HepG2 (cell line): ENCODE data around the gene GLRX2. TPM values are rescaled to one million over a fixed set of nuclear protein-coding genes. Genes with fewer than 3 reads are reported as not detected.

ENCODE experiments used
- MTERF4 ChIP-seq: sonication (generic); formaldehyde crosslinking; IDR thresholded peaks from 2 replicates; pipeline ENCODE4 v1.8.0; 2023; ENCODE audit warnings: mild to moderate bottlenecking, missing genetic modification reagents
- NR2F6 ChIP-seq, 2 experiments: IDR thresholded peaks; 2 replicates each; pipeline ENCODE4 v1.6.1; 2016; ENCODE audit warnings: antibody characterized with exemption in 1 of 2, mild to moderate bottlenecking in 1 of 2
- PAXIP1 ChIP-seq: sonication (generic); formaldehyde crosslinking; conservative IDR thresholded peaks from 2 replicates; pipeline ENCODE4 v1.4.0; 2020; ENCODE audit warnings: mild to moderate bottlenecking, missing genetic modification reagents, moderate library complexity
- PRDM10 ChIP-seq: sonication (generic); formaldehyde crosslinking; IDR thresholded peaks from 2 replicates; pipeline ENCODE4 v1.4.0; 2020; ENCODE audit warnings: low read depth, missing genetic modification reagents
- UBTF ChIP-seq: sonication (generic); formaldehyde crosslinking; IDR thresholded peaks from 2 replicates; pipeline ENCODE4 v1.4.0; 2020; ENCODE audit warnings: mild to moderate bottlenecking, missing genetic modification reagents
- ZBTB39 ChIP-seq: sonication (generic); formaldehyde crosslinking; IDR thresholded peaks from 2 replicates; pipeline ENCODE4 v1.5.0; 2020; ENCODE audit warnings: missing genetic modification reagents
- ZBTB7B ChIP-seq: sonication (generic); formaldehyde crosslinking; IDR thresholded peaks from 2 replicates; pipeline ENCODE4 v1.4.0; 2020; ENCODE audit warnings: missing genetic modification reagents
- ZNF503 ChIP-seq: sonication (generic); formaldehyde crosslinking; IDR thresholded peaks from 2 replicates; pipeline ENCODE4 v1.4.0; 2020; ENCODE audit warnings: missing genetic modification reagents
- ZNF691 ChIP-seq: sonication (generic); formaldehyde crosslinking; IDR thresholded peaks from 2 replicates; pipeline ENCODE4 v1.4.0; 2020; ENCODE audit warnings: missing genetic modification reagents, low read depth, mild to moderate bottlenecking, borderline replicate concordance
- polyA plus RNA-seq, 8 experiments: library from polyadenylated mRNA; depleted of rRNA in 3 of 8; stranded (reverse) in 7 of 8; unstranded in 1 of 8; fragments of >200 nt; fragmentation: Illumina TruSeq in 4 of 8; extraction: Trizol in 4 of 8; gene quantifications; 2 replicates each; pipeline versions ENCODE4 v1.2.1 to v1.2.3, GENCODE V29; 2011 to 2016; ENCODE audit warnings: low read depth in 4 of 8, missing spikeins in 1 of 8, mixed read lengths in 1 of 8; ENCODE audit not compliant: insufficient read depth in 1 of 8
- total RNA-seq, 5 experiments: library from RNA; depleted of rRNA; stranded (reverse); fragments of >200 nt; fragmentation: Illumina TruSeq; extraction: Trizol; gene quantifications; 2 replicates each; pipeline ENCODE4 v1.2.3, GENCODE V29; 2016; ENCODE audit warnings: low read depth in 1 of 5

GLRX2 gene
- total and polyA plus RNA-seq, 2 of the 13 experiments (the other 11 are each of a cell fraction or from before 2014, with no cell fraction given): 11.9 to 39.0 TPM

GRCh38 chr1:193104907-193105820 is at the start of gene GLRX2 (continued):
- TF ChIP-seq MTERF4 (CRISPR knock-in tag) (peak; percentile 72; the same call in 1 of the 2 replicates), PAXIP1 (peak; percentile 45; the same call in 1 of the 2 replicates), PRDM10 (CRISPR knock-in tag) (no peak), ZBTB39 (no peak), ZNF503 (CRISPR knock-in tag) (0 out of 2 replicates have a peak, but pooled peaks have one; percentile 40), ZBTB7B (CRISPR knock-in tag) (no peak), NR2F6 (IDR thresholded peaks at IDR 0.05) (no peak), NR2F6 (CRISPR knock-in tag; IDR thresholded peaks at IDR 0.05) (no peak), ZNF691 (CRISPR knock-in tag) (peak; percentile 54; the same call in 1 of the 2 replicates), UBTF (CRISPR knock-in tag) (peak; percentile 89; the same call in 1 of the 2 replicates)
